HG03135 (cell line): ENCODE measurements around the gene TBCK.

Experiments used
- ATAC-seq: cut with Tn5 transposase; IDR thresholded peaks from one replicate; pipeline ENCODE4 v1.9.1; 2021; ENCODE audit warnings: mild to moderate bottlenecking, moderate library complexity; ENCODE audit not compliant: unreplicated experiment

TBCK gene

DNA sequence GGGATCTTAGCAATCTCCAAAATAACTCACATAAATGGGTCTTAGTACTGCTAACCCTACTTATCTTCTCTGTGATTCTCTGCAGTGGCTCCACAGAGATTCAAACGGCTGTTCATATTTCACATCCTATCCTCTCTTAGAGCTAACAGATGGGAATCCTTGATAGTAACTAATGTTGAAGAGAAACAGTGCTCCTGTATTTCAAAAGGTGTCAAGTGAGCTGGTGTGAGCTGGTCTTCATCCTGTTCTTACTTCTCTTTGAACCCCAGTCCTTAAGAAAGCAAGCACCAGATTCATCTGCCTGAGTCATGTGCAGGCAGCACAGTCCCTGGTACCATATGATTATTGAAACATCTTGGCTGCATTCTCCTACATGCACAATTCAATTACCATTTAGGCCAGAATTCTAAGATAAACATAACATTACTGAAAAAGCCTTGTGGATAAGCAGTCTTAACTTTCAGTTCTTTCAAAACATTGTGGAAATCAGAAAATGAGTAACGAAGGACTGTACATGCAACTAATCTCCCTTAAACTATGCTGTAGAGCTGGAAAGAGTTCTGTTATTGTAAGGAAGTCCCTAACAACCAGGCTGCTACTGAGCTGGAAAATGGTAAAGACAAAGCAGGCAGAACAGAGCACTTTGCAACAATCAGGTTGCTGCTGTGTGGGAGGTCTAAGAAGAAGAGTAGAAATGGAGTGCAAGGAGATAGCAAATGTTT lies 267.6 kb downstream of the TBCK start:
- no peak for ATAC-seq

DNA sequence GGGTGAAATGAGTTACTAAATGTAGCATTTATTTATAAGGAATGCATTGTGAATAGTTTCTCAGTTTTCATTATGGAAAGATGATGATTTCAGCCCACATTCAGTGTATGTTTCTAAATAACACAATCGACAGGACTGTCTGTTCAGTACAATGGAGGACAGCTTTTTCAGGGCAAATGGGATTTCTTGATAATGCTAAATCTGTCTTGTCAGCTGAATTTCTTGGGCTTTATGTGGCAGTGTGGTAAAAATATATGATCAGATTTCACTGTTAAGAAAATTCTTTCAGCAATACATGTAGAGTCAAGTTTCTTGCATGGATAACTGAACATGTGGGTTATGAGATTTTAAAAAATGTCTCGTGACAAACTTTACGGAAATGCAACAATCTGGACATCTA lies 269.9 kb downstream of the TBCK start:
- no peak for ATAC-seq

DNA sequence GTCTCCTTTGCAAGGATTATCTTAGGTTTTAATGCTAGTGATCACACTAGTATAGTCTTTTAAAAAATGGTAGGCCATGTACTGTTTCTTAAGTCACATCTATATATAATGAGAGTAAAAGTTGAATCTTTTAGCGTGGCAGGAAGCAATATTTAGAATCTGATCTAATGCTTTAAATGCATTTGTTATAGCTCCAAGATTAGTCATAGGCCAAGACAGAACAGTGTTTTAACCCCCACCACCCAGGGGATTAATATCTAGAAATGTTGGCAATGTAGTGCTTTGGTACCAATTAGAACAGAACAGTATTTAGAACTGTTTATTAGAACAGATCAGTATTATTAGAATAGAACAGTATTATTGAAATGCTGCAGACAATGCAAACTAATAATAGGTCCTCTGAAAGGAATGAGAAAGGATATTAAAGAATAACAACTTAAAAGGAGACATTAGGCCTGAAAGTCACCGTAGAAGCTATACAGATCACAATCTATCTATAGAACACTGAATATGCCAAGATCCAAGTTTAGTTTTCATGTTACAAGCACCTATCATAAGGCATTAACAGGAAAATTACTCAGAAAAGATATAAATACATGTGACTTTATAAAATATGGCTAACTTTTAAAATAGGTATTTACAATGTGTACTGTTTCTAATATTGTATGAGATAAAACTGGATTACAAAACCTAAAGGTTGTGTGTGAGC lies 274.6 kb downstream of the TBCK start:
- ATAC-seq, result no peak

DNA sequence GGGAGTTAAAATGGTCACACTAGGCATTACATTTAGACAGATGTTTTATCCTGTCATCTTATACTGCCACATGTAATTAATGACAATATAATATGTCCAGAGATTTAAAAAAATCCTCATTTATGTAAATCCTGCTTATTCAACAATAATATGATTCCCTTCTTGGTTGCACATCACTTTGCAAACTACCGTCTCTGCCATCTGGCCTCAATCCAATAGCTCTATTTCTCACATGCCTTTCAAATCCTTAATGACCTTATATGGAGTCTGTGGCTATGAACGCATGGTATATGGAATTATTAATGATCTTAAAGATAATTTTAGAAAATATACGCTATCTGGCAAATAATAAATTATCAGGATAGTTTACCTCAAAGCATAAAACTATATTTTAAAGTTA lies 276.2 kb downstream of the TBCK start:
- ATAC-seq, result no peak

DNA sequence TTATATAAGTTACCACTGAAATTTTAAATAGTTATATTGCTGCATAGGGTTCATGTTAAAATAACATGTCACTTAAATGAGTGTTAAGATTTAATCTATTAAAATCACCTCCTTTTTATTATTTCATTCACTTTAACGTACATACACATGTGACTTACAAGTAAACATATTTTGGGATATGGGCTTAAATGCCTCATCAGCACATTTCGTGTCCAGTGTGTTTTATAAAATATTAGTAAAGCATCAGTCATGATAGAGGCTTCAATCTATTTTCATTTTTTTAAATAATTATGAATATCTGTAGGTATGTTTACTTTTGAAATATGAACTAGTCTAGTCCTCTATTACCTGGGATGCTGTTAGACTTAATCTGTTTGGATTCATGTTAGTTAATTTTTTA lies 277.1 kb downstream of the TBCK start:
- ATAC-seq, result no peak

DNA sequence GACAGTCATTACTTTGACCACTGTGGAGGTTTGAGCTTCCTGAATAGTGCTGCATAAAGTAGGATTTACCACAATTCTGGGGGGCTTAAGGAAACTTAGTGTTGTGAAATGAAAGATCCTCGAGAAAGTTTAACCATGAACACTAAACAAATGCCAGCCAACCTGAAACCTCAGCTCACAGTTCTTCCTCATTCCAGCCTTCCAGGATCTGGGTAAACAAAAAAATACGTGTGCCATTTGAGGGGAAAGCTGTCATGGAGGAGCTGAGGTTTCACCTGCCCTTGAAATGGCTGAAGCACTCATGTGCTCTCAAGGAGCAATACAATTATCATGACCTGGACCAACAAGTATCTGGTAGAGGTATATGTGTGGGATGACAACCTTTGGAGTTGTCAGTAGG lies 278.0 kb downstream of the TBCK start:
- ATAC-seq, result no peak

DNA sequence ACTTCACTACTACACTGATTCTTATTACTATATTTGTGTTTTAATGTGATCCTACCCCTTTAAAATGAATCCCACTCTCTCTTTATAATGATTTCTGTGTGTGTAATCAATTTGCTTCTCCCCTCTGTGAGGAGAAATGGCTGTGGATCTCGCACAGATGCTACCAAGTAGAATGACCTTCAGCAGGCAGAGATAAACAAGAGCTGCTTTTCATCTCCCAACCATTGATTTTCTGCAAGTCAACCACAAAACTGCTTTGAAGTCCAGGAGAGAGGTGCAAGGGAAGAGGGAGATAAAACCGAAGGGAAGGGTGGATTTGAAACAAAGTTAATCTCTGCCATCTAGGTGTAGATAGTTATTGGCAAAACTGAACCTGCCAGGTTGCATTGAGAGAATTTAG lies 279.2 kb downstream of the TBCK start:
- no peak for ATAC-seq

DNA sequence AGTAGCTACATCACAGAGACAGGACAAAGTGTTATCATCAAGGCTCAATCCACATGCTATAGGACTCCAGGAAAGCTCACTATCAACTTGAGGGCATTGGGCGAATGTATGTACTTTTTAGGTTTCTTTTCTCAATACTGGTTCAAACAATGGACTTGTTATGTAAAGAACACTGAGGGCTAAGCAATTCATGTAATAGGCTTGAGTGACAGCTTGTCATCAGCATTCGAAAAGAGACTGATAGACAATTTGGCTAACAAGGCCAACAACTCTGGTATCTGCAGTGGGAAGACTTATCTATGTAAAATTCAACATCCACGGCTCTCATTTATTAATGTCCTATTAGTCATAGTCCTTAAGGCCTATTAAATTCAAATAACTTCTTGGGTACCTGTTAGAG lies 279.7 kb downstream of the TBCK start:
- no peak for ATAC-seq

DNA sequence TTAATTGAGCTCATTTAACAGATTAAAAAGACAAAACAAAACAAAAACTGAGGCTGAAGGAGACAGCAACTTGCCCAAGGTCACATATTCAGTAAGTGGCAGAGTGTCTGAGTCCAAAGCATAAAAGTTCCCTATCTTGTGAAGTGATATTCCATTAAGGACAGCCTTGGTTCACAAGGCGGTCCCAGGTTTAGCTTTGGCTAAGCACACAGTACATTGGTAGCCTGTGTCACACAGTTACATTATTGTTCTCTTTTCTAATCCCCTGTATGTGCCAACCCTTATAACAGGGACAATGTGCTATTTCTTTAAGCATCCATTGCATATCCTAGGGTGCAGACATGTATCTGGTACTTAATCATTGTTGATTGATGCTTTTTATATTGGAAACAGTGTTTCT lies 280.8 kb downstream of the TBCK start:
- no peak for ATAC-seq

DNA sequence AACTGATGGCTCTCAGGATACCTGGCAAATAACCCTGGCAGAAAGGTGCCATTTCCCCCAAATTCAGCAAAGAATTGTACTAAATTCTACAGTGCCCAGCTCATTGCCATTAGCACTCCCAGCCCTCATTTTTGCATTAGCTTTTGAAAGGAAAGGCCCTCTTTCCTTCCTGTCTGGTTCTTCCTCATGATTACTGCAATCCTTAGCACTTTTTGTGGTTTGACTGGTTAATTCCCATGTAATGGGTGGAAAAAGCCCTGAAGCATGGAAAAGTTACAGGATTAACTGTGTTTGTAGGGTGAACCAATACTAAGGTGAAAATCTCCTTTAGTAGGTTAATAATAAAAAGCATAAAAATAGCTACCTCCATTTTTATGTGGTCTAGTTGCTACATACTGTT lies 281.3 kb downstream of the TBCK start:
- no peak for ATAC-seq

DNA sequence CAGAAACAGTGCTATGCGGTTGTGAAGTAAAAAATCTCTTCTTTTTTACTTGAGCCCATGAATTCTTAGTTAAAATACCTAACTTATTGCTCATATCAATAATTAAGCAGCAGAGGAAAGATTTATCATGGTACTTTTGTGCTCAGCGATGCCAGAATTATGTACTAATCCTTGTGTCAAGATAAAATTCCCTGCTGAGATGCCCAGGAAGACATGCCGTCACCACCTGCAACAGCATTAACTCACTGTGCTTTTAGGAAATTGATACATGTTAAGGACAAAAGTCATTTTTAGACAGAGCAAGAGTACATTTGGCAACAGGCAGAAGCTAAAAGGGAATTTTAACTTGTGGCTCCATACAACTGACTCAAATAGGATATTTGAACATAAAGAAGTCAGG lies 281.8 kb downstream of the TBCK start:
- no peak for ATAC-seq

DNA sequence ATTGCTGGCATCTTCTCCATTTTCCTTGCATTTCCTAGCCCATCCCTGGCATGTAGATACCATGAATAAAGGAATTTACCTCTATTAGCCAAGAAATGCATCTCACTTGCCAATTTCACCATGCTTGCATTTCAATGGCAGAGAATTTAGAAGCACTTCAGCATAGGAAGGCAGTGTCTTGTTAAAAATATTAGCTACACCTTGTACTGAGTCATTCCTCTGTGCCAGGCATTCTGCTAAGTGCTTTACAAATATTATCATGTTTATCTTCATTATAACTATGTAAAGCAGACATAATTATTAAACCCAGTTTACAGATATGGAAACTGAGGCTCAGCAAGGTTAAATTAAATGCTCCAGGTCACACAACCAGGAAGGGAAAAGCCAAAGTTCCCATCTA lies 282.5 kb downstream of the TBCK start:
- no peak for ATAC-seq

DNA sequence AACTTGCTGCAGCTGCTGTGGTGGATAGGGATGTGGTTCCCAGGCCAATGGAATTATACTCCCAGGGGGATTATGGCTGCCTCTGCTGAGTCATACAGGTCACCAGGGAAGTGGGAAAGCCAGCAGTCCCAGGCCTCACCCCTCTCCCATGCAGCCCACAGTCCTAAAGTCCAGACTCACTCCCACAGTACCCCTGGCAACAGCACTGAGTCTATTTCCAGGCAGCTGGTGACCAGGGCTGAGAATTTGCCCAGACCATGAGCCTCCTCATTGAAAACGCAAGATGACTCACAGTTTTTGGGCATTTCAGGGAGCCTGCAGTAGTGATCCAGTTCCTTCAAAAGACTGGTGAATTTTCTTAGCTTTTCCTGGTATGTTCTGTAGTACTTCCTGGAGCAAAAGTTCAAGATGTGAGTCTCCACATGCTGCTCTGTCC lies 283.1 kb downstream of the TBCK start:
- ATAC-seq, result no peak

DNA sequence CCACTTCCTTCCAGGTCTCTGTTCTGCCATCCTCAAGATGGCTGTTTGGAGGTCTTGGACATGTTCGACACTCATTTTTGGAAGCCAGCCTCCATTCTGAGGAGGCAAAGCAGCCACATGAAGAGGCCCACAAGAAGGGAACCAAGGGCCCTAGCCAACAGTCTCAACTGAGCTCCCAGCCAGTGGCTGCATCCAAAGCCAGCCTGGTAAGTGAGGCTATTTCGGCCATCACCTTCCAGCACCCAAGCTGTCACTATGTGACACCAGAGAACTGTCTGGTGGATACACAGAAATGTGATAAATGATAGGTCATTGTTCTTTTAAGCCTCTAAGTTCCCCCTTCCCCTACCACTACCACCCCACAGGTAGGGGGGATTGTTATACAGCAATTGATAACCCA lies 293.6 kb downstream of the TBCK start:
- no peak for ATAC-seq

DNA sequence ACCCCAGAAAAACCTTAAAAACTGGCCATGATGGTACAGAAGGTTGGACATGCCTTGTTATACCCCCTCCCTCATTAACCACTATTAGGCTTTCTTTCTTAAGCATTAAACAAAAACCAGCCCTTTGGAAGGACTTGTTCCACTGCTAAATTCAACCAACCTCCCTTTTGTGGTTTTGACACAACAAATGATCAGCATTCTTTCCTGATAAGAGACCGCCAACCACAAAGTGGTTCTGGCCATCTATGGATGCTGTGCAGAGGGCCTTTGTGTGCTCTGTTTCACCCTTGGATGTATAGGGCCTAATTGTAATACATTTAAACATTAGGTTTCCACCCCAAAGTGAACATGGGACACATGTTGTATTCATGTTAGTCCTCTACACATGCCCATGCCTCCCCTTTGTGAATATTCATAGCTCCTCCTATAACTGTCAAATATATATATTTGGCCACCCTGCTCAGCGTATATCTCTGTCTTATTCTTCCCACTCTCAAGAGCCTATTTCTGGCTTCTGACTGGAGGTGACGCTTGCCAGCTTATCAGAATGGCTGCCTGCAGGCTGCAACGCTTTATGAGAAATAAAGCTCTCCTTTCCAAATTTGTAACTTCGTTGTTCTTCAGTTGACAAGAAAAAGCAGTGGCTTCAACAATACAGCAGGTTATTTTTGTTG lies 294.1 kb downstream of the TBCK start:
- no peak for ATAC-seq

DNA sequence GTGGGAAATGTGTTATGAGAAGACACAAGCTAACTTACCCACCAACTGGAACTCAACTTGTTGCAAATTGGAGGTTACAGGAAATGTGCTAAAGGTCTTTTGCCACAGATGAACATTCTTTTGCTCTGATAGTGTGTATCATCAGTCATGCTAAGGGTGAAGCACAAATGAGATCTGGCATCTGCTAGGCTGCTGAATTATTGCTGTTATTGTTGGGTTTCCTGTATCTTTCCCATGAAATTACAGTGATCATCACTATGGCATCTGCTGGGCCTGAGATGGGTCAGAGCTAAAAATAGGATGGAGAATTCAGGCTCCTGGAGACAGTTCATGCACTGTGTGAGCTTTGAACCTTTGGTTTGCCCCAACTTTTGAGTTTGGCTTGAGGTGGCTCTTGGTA lies 296.2 kb downstream of the TBCK start:
- ATAC-seq, result no peak

DNA sequence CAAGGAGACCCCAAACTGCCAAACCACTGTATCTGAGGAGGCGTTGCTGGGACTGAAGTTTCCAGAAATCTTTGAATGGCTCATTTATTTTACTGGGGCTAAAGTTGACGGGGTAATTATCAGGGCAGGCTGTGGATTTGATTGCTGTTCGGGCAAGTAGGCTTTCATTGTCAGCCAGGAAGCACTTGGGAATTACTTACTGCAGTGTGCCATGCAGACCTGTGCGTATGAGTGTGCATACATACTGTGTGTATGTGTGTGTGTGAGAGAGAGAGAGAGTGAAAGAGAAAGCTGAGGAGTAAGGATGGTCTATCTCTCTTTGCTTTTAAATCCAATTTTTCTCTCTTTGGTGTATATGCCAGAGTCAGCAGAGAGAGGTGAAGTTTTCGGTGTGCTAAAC lies 298.0 kb downstream of the TBCK start:
- no peak for ATAC-seq

DNA sequence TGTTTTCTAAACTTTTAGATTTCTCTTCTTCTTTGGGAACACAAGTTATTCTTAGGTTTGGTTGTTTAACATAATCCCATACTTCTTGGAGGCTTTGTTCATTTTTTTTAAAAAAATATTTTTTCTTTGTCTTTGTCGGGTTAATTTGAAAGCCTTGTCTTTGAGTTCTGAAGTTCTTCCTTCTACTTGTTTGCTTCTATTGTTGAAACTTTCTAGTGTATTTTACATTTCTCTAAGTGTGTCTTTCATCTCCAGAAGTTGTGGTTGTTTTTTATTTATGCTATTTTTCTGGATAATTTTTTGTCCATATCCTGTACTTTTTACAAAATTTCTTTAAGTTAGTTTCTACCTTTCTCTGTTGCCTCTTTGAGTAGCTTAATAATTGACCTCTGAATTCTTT lies 304.6 kb downstream of the TBCK start:
- no peak for ATAC-seq

DNA sequence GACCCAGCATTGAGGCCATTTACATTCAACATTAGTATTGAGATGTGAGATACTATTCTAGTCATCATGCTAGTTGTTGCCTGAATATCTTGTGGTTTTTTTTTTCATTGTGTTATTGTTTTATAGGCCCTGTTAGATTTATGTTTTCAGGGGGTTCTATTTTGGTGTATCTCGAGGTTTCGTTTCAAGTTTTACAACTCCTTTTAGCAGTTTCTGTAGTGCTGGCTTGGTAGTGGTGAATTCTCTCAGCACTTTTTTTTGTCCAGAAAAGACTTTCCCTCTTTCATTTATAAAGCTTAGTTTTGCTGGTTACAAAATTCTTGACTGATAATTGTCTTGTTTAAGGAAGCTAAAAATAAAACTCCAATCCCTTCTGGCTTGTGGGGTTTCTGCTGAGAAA lies 305.2 kb downstream of the TBCK start:
- ATAC-seq, result no peak

DNA sequence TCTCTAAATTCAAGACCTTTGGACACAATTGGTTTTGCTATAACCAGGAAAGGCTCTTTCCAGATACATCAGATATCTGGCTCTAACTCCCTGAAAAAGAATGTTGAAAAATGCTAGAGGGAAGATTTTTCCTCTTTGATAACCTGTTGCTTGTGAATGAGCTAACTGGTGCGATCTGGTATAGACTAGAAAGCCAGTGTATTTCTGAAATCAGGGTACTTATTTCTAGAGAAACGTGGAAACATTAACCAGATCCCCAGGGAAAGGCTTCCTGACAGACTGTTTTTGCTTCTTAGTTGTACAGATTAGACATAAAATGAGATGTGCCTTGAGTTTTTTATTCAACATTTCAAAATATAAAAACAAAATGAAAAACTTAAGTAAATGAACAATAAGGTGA lies 313.0 kb downstream of the TBCK start:
- no peak for ATAC-seq

DNA sequence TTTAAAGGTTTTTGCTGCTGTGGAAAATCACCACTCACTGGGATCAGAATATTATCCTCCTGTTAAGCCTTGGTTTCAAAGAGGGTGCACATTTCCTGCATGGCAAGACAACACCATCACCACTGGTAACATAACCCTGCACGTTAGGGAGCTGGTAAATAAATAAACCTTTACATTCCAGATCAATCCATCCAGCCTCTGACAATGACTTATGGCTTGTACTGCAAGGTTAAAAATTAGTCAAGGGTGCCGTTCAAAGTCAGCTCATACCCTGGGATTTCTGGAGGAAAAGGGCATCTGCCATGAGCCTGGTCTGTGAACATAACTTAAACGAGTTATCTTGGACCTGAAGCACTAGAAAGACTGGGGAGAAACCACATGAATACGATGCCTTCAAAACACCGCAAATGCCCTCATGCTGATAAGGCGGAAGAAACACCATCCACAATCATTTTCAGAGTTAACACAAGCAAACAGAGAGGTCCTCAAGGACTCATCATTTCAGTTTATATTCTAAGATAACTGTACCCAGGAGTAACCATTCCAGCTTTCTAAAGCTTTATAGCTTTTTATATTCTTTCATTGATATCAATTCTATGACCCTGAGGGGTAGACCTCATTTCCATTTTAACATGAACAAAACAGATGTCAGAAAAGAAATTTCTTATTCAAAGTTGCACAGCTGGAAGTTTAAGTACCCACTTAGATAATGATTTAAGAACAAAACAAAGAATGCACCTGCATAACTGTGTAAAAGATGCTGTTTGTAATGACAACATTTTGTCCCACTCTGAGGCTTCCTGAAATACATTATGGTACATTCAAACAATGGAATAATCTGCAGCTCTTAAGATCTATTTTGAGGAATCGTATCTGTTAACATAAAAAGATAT lies 317.6 kb downstream of the TBCK start:
- no peak for ATAC-seq
